ENCODE measurements around the gene SLC41A3.

DNA sequence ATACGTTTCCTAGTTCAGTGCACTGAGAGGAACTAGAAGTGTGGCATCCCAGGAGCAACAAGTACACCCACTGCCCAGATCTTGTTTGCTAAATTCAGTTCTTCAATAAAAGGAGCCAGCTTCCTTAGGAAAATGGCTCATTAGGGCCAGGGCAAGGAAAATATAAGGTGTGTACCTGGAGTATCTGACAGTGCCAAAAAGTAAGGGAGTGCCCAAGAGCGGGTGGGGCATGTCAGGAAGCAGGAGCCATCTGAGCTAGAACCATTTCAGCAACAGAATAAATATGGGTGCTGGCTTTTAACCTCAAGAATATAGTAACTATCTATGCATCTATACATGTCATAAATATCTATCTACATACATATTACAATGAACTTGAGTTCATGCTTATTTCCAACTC lies 44.1 kb downstream of the SLC41A3 start:
- TF ChIP-seq POLR2AphosphoS5 (IDR thresholded peaks at IDR 0.05; ENCODE audit: low read depth, low read length) (no peak), POLR2A (IDR thresholded peaks at IDR 0.05; ENCODE audit: low read depth, low read length) (no peak), TAF1 (IDR thresholded peaks at IDR 0.05; ENCODE audit: low read depth, low read length) (no peak), PAX5 (IDR thresholded peaks at IDR 0.05; ENCODE audit: insufficient read depth, low read length, severe bottlenecking) (no peak), SPI1 (IDR thresholded peaks at IDR 0.05; ENCODE audit: low read depth, low read length) (no peak)
